HFFc6 (cell line): ENCODE measurements around the gene TENT4B. TPM values are rescaled to one million over a fixed set of nuclear protein-coding genes. Genes with fewer than 3 reads are reported as not detected.
A peak's percentile ranks its signal among the peaks of the same experiment; 100 is the strongest.

Experiments used
- DNase-seq: peaks from one replicate; pipeline ENCODE4 v3.0.0-alpha.2; 2018
- H3K27ac Mint-ChIP-seq: 2 replicates; pipeline ENCODE4 v1.8.0; 2020; ENCODE audit warnings: mild to moderate bottlenecking, mixed read lengths
- H3K27me3 Mint-ChIP-seq: 2 replicates; pipeline ENCODE4 v1.8.0; 2021; ENCODE audit warnings: mild to moderate bottlenecking, moderate library complexity, mixed read lengths; ENCODE audit not compliant: insufficient read depth
- H3K36me3 Mint-ChIP-seq: 2 replicates; pipeline ENCODE4 v1.8.0; 2021; ENCODE audit warnings: low read depth, mixed read lengths
- H3K4me1 Mint-ChIP-seq: 2 replicates; pipeline ENCODE4 v1.8.0; 2020; ENCODE audit warnings: low read depth, mixed read lengths
- H3K4me3 Mint-ChIP-seq: 2 replicates; pipeline ENCODE4 v1.8.0; 2020; ENCODE audit warnings: mild to moderate bottlenecking, moderate library complexity, mixed read lengths
- H3K9me3 Mint-ChIP-seq: 2 replicates; pipeline ENCODE4 v1.8.0; 2020; ENCODE audit warnings: mild to moderate bottlenecking, mixed read lengths
- CTCF ChIP-seq: fragments of 200-600 bp; sonication (generic); IDR thresholded peaks from 2 replicates; pipeline ENCODE4 v1.5.0; 2021; ENCODE audit warnings: antibody characterized with exemption, mild to moderate bottlenecking
- total RNA-seq, 6 experiments: library from RNA; stranded (reverse); fragmentation: NEBNext Ultra II Directional; extraction: Animal tissue kit (Norgen Biotek cat#: 25700); gene quantifications; 2 replicates in 1 of 6; 3 replicates in 5 of 6; pipeline ENCODE4 v1.2.3, GENCODE V29; 2021

The TENT4B gene
- total RNA-seq, 6 experiments from 2014 or later = 19.4 to 23.0 (median 21.6) TPM

DNA sequence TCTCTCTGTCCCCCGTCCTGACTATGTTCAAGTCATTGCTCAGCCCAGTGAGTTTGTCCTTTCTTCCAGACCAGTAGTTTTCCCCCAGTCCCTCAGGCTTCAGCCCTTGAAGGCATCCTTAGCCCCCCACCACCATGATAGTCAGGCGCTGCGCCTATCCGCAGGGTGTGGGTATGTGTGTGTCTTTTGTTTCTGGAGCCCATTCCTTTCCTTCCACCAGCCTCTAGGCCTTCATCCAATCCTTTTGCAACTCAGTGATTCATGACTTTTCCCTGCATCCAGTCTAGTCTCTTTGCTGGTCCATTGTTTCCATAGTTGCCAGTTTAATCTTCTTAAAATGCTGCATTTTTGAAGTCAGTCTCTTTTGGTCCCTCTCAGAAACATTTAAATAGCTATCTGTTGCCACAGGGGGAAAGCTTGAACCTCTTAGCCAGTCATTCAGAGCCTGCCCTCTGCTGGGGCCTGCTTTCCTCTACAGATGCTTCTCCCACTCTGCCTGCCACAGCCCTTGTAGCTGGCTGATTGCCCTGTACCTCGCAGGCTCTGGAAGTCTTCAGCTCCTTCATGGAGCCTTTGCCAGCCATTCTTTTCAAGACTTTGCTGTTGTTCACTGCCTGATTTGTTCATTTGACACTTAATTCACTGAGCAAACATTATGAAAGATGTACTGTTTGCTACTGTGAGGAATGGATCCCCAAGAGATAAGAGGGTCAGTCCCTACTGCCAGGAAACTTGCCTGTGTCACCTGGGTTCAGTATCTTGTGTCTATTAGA, 57.3 kb downstream of the TENT4B start:
- Mint-ChIP-seq H3K27ac (peak overlapping the region; percentile 70), H3K4me1 (peaks cover 78% of the 10 kb centered on the region), H3K9me3 (no peaks in the 10 kb centered on the region), H3K36me3 (peaks cover 5% of the 10 kb centered on the region; the same call in 1 of the 2 replicates), H3K4me3 (peak overlapping the region; percentile 31), H3K27me3 (no peaks in the 10 kb centered on the region)
- peak; percentile 83 for TF ChIP-seq CTCF
- DNase-seq = peak; percentile 93

DNA sequence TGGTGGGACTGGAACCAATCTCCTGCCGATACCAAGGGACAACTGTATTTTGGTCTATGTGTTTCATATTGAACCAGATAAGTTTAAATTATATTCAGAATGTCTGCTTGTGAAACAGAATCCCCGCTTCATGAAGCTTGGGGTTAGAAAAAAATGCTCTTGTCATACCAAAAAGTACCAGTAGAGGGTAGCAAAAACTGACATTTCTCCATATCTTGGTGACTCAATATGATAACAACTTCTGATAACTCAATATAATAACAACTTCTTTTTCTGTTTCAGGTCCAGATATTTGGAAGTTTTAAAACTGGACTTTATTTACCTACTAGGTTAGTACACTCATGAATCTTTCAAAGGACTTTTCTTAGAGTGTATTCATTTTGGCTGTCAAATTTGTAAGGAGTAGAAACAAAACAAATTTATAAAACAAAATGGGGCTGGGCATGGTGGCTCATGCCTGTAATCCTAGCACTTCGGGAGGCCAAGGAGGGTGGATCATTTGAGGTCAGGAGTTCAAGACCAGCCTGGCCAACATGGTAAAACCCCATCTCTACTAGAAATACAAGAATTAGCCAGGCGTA, 60.9 kb downstream of the TENT4B start:
- peak; percentile 96 for TF ChIP-seq CTCF
- peak; percentile 44 for DNase-seq
- peaks cover 5% of the 10 kb centered on the region; the same call in 1 of the 2 replicates for H3K36me3 Mint-ChIP-seq
- H3K27ac Mint-ChIP-seq = peak overlapping the region; percentile 52; the same call in 1 of the 2 replicates
- no peak overlapping the region for H3K4me3 Mint-ChIP-seq
- no peaks in the 10 kb centered on the region for H3K9me3 Mint-ChIP-seq
- peaks cover 43% of the 10 kb centered on the region for H3K4me1 Mint-ChIP-seq
- H3K27me3 Mint-ChIP-seq = no peaks in the 10 kb centered on the region

- H3K4me1 Mint-ChIP-seq = peaks cover 26% of the 10 kb centered on the region
- no peaks in the 10 kb centered on the region for H3K9me3 Mint-ChIP-seq
- H3K36me3 Mint-ChIP-seq = peaks cover 5% of the 10 kb centered on the region; the same call in 1 of the 2 replicates
- no peak for TF ChIP-seq CTCF
- no peak overlapping the region for H3K27ac Mint-ChIP-seq
- no peaks in the 10 kb centered on the region for H3K27me3 Mint-ChIP-seq
- no peak for DNase-seq
- H3K4me3 Mint-ChIP-seq = no peak overlapping the region
Measured at GRCh38 chr16:50215680-50216079, 62.6 kb downstream of the TENT4B start.

DNA sequence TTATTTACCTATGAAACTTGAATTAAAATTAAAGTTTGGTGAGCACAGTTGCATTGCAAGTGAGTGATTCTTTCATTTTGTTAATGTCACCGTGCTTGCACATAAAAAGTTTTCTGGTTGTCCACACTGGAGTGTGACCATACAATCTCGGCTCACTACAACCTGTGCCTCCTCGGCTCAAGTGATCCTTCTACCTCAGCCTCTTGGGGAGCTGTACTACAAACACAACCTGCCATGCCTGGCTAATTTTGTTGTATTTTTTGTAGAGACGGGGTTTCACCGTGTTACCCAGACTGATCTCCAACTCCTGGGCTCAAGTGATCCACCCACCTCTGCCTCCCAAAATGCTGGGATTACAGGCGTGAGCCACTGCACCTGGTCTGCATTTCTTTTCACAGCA, 63.1 kb downstream of the TENT4B start:
- H3K9me3 Mint-ChIP-seq = no peaks in the 10 kb centered on the region
- H3K27ac Mint-ChIP-seq = no peak overlapping the region
- TF ChIP-seq CTCF = no peak
- H3K27me3 Mint-ChIP-seq = no peaks in the 10 kb centered on the region
- H3K36me3 Mint-ChIP-seq = peaks cover 4% of the 10 kb centered on the region; the same call in 1 of the 2 replicates
- DNase-seq = no peak
- peaks cover 21% of the 10 kb centered on the region for H3K4me1 Mint-ChIP-seq
- H3K4me3 Mint-ChIP-seq = no peak overlapping the region

GRCh38 chr16:50219402-50219975, 66.4 kb downstream of the TENT4B start:
- no peak for DNase-seq
- TF ChIP-seq CTCF = no peak
- H3K36me3 Mint-ChIP-seq = peaks cover 3% of the 10 kb centered on the region
- H3K4me1 Mint-ChIP-seq = peaks cover 22% of the 10 kb centered on the region
- H3K9me3 Mint-ChIP-seq = no peaks in the 10 kb centered on the region
- H3K27me3 Mint-ChIP-seq = no peaks in the 10 kb centered on the region
- no peak overlapping the region for H3K27ac Mint-ChIP-seq
- H3K4me3 Mint-ChIP-seq = no peak overlapping the region
